C1 segment of cervical spinal cord (tissue), 14 donors: ENCODE measurements around the gene KLF11.
"Not testable (repeated sequence)": the region's sequence is repeated elsewhere in the genome, so short reads cannot be mapped to it uniquely, and the experiment has no call there.

Source experiments
- DNase-seq, 14 donors: peaks; one replicate each; lab custom pipeline; 2025; lab: John Stamatoyannopoulos, UW

Gene KLF11

DNA sequence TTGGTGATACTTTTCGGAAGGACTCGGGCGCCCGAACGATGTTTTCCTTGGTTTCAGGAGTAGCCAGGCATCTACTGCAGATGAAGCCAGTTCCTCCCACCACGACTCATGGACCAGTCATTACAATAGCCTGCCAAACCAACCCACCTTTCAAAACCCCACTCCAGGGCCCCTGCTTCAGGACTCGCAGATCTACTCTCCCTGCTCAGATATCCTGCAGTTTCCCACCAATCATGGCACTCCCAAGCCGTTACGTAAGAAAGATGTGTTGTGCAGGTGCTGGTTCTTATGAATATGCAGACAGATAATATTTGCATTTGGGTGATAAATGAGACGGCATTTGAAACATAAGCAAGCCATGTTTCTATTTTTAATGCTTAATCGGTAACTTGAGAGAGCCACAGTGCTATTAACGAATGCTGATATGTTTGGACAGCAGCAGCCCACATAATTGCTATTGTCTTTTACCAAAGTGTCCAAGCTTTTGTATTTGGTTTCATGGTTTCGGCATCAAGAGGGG lies 40.4 kb downstream of the KLF11 start:
- DNase-seq, result no peak

DNA sequence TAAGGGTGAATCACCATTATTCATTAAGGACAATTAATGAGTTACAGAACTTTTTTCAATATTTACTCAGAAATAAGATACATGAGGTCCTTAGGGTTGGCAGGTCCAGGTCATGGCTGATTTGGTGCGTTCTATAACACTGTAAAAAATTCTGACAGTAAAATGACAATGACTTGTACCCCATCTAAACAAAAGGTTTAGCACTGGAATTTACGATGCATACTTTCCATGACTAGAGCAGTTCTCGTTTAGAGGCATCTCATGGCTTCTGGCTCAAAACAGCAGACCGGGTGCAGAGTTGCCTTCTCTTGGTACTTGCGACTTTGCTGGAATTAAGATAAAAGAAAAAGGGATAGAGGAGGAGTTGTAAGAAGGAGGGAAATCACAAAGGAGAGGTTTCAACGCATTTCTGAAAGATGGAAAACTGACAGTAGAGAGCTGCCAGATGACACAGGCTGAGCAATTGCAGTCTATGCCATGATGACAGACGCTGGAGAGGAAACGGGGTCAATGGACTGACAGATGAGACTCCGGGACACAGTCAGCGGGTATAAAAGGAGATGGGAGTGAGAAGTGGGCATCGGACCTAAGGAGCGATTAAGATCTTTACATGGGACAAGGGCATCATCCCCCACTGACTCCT lies 41.0 kb downstream of the KLF11 start:
- peak in 1 of 14 donors; percentile 32 for DNase-seq

DNA sequence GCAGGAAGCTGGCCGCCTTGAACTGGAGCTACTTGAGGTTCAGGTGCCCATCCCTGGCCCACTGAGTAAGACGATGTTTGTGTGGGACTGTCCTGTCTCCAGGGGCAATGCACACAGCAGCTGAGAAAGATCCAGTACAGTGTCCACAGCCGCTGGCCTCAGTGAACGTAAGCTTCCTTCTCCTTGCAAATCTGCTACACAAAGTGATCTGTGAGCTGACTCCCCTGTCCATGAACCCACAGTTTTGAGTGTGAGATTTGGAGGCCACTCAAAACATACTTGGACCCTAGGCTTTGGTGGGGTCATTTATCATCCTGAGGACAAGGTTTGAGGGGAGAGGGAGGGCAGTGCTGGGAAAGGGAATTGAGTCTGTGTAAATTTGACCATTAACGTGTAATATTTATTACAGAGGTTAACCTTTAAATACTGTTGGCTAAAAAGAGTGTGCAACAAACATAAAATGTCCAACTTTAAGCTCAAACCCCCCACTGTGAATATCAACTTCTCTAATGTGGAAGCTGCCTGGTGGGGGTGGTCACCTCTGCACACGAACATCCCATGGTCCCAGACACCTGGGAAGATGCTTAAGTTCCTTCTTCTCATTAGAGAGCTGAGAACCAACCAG lies 41.8 kb downstream of the KLF11 start:
- DNase-seq, result no peak

DNA sequence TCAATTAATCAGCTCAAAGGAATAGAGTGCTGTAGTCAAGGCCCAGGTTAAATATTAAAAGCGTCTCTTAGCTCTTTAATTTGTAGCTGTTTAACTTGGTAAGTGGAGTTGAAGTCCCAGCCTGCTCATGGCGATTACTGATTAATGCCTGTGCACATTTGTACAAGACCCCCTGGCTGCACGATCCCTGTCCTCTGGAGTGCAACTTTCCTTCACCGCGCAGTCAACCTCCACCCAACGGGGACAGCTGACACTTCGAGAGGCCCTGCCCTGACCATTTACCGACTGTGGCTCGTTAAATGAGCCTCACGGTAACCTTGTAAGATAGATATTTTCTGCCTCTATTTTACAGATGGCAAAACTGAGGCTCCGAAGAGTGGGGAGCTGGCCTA lies 42.3 kb downstream of the KLF11 start:
- DNase-seq, result no peak

DNA sequence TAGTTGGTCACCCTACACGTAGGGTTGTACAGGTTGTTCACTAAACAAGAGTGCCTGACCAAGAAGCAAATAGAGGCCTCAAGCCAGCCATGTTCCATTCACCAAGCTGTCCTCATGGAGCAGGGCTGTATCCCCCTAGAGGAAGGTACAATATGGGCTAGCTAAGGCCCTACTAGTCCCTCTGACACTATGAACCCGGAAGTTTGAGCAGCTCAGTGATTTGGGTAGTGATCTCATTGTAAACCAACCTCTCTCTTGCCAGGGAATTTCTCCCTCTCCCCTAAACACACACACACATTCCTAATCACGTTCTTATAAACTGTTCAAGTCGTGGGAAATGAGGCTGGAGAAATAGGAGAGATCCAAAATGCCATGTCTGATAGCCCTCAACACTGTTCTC lies 43.6 kb downstream of the KLF11 start:
- no peak for DNase-seq

GRCh38 chr2:10087360-10087759 lies 44.0 kb downstream of the KLF11 start:
- no peak for DNase-seq

GRCh38 chr2:10089565-10090190 lies 46.3 kb downstream of the KLF11 start:
- no peak for DNase-seq

DNA sequence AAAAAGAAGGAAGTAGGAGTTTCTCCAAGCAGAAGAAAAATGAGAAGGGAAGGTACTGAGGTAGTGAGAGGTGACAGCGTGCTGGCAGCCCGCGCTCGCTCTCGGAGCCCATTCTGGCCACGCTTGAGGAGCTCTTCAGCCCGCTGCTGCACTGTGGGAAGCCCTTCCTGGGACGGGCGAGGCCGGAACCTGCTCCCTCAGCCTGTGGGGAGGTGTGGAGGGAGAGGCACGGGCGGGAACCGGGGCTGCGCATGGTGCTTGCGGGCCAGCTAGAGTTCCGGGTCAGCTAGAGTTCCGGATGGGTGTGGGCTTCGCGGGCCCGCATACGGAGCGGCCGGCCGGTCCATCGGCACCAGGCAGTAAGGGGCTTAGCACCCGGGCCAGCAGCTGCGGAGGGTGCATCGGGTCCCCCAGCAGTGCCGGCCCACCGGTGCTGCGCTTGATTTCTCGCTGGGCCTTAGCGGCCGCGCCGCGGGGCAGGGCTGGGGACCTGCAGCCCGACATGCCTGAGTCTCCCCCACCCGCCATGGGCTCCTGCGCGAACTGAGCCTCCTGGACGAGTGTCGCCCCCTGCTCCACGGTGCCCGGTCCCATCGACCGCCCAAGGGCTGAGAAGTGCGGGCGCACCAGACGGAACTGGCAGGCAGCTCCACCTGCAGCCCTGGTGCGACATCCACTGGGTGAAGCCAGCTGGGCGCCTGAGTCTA lies 48.0 kb downstream of the KLF11 start:
- DNase-seq, result no peak

DNA sequence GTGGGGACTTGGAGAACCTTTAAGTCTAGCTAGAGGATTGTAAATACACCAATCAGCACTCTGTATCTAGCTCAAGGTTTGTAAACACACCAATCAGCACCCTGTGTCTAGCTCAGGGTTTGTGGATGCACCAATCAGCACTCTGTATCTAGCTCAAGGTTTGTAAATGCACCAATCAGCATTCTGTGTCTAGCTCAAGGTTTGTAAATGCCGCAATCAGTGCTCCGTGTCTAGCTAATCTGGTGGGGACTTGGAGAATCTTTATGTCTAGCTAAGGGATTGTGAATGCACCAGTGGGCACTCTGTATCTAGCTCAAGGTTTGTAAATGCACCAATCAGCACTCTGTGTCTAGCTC lies 48.5 kb downstream of the KLF11 start:
- DNase-seq, result not testable (repeated sequence)

GRCh38 chr2:10094271-10094814 lies 51.0 kb downstream of the KLF11 start:
- DNase-seq, result peak in 1 of 14 donors; percentile 49

DNA sequence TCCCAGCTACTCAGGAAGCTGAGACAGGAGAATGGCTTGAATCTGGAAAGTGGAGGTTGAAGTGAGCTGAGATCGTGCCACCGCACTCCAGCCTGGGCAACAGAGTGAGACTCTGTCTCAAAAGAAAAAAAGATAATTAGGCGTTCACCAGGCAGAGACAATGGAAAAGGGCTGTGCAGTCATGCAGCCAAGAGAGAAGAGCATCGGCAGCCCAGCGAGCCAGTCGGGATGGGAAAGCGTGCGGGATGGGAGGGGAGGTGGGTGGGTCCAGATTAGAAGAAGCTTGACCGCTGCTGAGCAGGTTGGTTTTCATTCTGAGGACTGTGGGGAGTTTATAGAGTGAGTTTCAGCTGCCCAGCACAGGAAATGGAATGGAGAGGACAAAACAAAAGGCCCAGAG lies 51.8 kb downstream of the KLF11 start:
- DNase-seq, result no peak

GRCh38 chr2:10096641-10097040 lies 53.3 kb downstream of the KLF11 start:
- DNase-seq, result no peak

DNA sequence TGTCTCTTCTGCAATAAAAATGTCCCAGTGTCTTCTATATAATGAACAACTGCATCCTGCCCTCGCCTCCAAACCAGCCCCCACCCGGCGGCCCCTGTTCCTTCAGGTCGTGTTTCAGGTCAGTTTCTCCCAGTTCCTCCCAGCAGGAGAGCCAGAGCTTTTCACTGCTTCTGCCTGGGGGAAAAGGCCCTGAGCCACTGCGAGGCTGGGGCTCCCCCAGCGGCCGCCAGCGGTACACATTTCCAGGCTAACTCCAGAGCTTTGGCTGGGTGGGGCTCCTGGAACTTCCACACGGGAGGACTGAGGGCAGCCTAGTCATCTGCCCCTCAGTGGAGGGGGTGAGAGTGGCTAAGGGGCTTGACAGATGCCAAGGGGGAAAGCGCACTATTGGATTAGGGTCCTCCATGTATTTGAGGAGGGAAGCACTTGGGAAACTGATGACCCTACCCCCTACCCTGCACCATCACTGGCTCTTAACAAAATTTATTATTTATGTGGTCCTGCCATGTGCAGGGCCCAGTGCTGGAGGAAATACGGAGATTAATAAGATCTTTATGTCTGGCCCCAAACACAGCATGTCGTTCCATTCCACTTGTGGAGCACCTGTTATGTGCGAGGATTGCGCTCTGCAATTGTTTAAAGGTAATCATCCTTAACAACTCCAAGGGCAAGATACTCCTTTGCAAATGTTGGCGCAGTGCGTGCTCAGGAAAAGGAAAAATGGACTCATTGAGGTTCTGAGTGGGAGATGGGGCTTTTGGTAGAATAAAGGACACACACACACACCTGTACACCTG lies 54.2 kb downstream of the KLF11 start:
- DNase-seq, result peak in 11 of 14 donors; percentile 5 to 64 (median 12)

DNA sequence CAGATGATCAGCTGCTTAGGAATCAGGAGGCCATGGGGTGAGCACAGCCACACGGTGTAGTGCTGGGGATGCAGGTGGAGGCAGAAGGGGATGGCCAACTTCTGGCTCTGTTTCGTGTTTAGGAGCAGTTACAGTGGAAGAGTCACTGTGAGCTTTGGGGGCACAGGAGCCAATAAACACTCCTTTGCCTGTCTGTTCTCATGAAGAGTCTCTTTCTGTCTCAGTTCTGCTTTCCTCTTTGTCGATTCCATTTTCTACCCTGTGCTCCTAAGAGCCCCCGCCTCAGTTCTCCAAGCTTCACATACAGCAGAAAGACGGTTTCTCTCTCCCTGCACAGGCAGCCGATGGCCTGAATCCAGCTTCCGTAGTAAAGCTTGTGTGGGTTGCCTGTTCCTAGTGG lies 58.1 kb downstream of the KLF11 start:
- DNase-seq, result no peak

DNA sequence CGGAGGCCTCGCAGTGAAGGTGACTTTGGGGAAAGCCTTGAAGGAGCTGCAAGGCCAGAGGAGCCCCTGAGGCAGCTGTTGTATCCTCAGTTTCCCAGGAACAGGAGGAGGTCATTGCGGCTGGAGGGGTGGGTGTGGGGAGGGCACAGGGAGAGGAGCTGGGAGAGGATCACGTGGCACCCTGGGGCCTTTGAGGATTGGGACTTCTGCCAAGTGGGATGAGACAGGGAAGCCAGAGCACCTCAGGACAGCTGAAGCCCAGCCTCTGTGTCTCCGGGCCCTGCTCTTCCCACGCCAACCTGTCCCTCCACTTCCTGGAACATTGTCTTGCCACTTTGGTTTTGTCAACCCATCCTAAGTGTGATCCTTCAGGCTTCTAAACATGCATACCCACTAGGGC lies 59.8 kb downstream of the KLF11 start:
- no peak for DNase-seq
